Measurements from ENCODE around the gene S1PR4.

DNA sequence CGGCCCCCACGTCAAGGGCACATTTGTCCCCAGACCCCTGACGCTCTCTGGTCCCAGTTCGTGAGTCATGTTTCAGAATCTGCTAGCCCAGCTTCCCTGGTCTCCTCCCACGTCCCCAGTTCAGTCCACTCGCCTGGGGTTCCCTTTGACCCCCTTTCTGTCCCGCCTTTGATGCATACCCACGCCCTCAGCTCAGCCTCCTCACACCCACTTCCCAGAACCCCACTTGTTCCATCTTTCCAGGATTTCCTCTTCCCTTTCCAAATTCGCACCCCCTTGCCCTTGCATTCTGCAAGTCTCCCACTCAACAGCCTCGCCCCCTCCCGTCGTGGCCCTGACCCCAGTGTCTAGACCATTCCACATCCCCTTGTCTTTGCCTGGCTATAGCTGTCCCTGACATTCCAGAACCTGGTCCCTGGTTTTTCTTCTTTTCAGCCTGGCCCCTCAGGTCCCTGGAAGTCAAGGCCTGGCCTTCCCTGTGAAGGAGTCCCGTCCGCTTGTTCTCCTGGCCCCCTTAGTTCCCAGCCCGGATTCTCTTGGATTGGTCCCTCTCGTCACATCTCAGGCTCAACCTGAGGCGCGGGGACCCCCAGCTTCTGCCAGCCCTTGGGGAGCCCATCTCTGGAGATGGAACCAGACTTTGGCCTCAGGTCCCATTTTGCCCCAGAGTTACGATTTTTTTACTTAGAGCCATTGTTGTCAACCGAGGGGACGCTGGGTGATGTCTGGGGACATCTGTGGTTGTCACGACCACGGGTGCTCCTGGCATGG, 8.5 kb downstream of the S1PR4 start:
- TF ChIP-seq EZH2 (IDR thresholded peaks at IDR 0.05; ENCODE audit: low read length, unreplicated experiment): no peak
- TF ChIP-seq, protein P1, sequence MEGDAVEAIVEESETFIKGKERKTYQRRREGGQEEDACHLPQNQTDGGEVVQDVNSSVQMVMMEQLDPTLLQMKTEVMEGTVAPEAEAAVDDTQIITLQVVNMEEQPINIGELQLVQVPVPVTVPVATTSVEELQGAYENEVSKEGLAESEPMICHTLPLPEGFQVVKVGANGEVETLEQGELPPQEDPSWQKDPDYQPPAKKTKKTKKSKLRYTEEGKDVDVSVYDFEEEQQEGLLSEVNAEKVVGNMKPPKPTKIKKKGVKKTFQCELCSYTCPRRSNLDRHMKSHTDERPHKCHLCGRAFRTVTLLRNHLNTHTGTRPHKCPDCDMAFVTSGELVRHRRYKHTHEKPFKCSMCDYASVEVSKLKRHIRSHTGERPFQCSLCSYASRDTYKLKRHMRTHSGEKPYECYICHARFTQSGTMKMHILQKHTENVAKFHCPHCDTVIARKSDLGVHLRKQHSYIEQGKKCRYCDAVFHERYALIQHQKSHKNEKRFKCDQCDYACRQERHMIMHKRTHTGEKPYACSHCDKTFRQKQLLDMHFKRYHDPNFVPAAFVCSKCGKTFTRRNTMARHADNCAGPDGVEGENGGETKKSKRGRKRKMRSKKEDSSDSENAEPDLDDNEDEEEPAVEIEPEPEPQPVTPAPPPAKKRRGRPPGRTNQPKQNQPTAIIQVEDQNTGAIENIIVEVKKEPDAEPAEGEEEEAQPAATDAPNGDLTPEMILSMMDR (conservative IDR thresholded peaks at IDR 0.05; ENCODE audit: low read depth, low read length): no peak
